GM18511 (cell line): ENCODE results near the gene CELSR2.
A peak's percentile ranks its signal among the peaks of the same experiment; 100 is the strongest.

Experiments
- ATAC-seq: cut with Tn5 transposase; IDR thresholded peaks from one replicate; pipeline ENCODE4 v1.9.1; 2021; ENCODE audit warnings: mild to moderate bottlenecking, moderate library complexity; ENCODE audit not compliant: unreplicated experiment

CELSR2 gene

DNA sequence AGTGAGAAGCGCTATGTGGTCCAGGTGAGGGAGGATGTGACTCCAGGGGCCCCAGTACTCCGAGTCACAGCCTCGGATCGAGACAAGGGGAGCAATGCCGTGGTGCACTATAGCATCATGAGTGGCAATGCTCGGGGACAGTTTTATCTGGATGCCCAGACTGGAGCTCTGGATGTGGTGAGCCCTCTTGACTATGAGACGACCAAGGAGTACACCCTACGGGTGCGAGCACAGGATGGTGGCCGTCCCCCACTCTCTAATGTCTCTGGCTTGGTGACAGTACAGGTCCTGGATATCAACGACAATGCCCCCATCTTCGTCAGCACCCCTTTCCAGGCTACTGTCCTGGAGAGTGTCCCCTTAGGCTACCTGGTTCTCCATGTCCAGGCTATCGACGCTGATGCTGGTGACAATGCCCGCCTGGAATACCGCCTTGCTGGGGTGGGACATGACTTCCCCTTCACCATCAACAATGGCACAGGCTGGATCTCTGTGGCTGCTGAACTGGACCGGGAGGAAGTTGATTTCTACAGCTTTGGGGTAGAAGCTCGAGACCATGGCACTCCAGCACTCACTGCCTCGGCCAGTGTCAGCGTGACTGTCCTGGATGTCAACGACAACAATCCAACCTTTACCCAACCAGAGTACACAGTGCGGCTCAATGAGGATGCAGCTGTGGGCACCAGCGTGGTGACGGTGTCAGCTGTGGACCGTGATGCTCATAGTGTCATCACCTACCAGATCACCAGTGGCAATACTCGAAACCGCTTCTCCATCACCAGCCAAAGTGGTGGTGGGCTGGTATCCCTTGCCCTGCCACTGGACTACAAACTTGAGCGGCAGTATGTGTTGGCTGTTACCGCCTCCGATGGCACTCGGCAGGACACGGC, 2.2 kb downstream of the CELSR2 start:
- ATAC-seq = no peak

DNA sequence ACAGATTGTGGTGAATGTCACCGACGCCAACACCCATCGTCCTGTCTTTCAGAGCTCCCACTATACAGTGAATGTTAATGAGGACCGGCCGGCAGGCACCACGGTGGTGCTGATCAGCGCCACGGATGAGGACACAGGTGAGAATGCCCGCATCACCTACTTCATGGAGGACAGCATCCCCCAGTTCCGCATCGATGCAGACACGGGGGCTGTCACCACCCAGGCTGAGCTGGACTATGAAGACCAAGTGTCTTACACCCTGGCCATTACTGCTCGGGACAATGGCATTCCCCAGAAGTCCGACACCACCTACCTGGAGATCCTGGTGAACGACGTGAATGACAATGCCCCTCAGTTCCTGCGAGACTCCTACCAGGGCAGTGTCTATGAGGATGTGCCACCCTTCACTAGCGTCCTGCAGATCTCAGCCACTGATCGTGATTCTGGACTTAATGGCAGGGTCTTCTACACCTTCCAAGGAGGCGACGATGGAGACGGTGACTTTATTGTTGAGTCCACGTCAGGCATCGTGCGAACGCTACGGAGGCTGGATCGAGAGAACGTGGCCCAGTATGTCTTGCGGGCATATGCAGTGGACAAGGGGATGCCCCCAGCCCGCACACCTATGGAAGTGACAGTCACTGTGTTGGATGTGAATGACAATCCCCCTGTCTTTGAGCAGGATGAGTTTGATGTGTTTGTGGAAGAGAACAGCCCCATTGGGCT, 3.0 kb downstream of the CELSR2 start:
- no peak for ATAC-seq

DNA sequence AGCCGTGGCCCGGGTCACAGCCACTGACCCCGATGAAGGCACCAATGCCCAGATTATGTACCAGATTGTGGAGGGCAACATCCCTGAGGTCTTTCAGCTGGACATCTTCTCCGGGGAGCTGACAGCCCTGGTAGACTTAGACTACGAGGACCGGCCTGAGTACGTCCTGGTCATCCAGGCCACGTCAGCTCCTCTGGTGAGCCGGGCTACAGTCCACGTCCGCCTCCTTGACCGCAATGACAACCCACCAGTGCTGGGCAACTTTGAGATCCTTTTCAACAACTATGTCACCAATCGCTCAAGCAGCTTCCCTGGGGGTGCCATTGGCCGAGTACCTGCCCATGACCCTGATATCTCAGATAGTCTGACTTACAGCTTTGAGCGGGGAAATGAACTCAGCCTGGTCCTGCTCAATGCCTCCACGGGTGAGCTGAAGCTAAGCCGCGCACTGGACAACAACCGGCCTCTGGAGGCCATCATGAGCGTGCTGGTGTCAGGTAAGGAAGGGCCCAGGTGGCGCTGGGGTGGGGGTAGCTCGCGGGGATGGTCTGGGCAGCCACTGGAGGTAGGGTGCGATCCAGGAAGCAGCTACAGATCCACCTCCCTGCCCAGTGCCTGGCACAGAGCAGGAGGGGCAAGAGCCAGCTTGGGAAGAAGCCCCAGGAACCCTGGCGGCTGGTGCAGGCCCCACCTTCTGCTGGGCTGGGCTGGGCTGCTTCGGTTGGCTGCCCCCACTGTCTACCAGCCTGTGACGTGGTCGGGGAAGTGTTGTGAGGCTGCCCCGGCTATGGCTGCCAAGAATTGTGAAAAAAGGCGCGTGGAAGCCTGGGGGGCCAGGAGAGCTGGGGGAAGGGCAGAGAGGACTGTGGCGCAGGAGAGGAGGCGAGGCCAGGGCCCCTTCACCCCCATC, 3.8 kb downstream of the CELSR2 start:
- no peak for ATAC-seq

DNA sequence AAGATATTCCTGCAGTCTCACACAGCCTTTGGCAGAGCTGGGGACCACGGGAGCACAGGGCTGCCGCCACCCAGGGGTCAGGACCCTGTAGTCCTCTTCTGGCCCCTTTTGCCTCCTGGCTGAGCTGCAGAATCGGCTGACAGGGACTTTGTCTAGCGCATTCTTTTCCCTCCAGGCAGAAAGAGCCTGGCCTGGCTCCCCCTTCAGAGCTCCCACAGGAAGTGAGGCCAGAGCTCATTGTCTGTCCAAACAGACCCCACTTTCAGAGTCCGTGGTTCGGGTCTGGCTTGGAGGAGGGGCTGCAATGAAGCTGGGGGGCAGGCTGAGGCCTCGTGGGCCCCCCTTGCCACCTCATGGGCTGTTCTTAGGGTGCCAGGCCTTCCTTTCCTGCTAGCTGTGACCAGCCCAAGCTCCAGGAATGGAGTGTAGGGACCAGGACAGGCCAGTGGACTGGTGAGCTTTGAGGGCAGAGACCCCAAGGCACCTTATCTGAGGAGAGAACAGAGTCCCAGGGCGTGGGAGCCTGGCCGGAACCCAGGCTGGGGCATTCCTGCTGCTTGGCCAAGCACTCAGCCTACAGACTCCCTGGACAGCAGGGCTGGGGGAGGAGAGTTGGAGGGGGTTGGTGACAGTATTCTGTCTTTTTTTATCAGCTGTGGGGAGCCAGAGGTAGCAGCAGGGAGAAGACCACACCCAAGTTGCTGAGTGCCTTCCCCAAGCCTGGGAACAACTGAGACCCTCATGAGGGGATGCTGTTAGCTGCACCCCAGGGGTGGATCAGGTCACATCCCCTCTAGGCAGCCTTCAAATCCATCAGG, 4.7 kb downstream of the CELSR2 start:
- no peak for ATAC-seq

DNA sequence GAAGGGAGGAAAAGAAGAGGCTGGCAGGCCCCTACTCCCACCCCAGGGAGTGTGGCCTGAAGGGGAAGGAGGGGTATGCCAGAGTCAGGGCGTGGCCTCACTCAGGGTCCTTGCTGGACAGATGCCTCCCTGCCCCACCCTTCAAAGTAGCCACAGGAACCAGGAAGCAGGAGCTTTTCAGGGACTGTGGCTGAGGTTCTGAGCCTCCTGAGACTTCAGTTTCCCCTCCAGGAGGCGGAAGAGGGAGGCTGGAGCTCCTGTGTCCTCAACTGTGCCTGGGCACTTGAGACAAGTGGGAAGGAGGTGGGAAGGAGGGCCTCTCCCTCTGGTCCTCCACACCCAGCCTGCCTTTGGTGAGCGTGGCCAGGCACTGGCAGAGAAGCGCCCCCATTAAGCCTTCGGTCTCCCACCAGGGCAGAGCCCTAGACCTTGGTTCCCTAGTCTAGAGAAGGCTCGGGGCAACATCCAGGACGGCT, 5.3 kb downstream of the CELSR2 start:
- no peak for ATAC-seq

DNA sequence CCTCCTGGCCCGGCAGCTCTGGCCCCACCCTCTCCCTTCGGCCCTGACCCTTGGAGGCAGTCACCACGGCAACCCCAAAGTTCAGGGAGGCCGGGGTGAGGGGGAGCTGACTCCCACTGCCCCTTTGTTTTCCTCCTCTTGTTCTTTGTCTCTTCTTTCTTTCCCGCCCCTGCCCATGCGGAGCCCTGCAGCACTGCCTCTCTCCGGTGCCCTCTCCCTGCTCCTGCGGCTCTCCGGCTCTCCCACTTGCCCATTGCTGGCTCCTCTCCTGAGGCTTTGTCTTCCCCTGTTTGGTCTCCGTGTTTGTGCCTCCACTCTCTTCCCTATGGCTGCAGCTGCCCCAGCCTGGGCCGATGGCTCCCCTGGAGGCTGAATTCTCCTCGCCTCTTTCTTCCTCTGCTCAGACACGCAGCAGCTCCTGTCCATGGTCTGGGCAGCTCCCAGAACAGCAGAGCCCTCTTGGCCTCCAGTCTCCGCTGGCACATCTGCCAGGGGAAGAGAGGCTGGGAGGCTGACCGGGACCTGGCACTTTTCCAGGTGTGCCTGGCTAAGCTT, 5.8 kb downstream of the CELSR2 start:
- no peak for ATAC-seq

DNA sequence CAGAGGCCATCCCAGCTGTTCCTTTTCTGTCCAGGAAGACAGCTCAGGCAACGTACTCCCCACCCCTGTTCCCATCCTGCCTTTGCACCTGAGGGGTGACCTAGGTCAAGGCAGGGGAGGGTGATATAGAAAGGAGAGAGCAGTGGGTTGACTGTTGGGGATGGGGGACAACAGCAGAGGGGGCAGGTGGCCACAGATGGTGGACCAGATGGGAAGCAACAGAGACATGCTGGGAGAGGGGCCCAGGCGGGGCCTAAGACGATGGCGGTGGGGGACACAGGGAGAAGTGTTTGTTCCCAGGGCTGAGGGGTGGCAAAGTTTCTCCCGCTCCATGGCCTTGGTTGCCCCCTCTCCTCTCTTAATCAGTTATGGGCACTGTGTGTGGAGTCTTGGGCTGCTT, 6.3 kb downstream of the CELSR2 start:
- ATAC-seq = no peak

DNA sequence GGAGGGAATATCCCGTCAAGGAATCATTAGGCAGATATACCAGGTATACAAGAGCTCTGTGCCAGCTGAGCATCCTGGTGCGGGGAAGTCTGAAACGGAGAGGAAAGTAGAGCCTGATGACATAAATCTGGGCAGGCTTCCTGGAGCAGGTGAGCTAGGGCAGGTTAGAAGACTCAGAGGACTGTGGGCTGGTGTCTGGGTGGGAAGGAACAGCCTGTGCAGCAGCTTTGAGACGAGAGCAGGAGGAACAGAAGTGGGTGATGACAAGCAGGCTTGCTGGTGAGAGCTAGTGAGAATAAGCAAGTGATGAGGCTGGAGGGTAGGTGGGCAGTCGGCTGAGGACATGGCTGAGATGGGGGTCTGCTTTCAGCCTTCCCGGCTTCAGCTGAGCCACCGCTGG, 6.7 kb downstream of the CELSR2 start:
- ATAC-seq = no peak

DNA sequence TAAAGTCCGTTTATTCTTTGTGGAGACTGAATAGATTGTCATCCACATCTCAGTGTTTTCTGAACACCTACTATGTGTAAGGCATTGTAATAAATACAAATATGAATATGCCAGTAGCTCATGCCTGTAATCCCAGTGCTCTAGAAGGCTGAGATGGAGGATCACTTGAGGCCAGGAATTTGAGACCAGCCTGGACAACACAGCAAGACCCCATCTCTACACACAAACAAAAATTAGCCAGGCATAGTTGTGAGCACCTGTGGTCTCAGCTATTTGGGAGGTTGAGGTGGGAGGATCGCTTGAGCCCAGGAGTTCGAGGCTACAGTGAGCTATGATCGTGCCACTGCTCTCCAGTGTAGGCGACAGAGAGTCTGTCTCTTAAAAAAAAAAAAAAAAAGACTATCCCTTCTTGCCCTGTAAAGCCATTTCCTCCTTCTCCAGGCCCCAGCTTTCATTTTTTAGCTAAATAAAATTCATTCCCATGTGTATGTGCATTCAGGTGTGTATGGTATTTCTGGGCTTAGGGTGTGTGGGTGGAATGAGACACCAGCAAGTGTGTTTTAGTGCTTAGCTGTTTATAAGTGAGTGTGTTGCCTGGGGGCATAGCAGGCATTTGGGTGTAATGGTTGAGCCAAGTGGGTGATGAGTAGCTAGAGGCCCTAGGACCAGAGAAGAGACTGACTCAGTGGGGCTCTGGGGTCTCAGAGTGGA, 7.8 kb downstream of the CELSR2 start:
- ATAC-seq = no peak

DNA sequence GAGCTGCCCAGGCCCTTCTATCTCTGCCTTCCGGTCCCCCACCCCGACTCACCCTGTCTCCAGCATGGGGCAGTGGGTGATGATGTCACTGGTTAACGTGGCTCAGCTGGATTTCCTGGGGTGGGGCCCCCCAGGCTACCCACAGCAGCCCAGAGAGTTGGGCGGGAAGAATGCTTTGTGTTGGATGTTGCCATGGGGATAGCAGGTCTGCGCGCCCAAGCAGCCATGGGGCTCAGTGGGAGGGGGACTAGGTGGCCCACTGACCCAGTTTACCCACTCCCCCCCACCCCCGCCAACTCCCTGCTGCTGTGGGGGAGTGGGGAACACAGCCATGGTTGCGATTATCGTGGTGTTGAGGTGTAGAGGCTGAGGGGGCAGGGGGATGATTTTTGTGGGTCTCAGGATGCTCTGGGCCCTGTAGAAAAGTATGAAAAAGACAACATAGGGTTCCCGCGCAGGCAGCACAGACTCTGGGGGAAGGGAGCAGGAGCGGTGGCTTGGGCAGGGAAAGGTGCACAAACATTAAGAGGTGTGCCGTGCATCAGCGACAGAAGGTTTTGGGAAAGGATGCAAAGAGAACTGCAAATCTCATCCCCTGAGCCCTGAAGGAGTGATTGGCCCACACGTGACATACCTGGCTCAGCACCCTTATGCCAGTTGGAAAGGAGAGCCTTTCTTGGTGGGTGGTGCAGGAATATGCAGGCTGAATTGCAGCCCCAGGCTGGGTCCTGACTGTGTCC, 8.5 kb downstream of the CELSR2 start:
- no peak for ATAC-seq

DNA sequence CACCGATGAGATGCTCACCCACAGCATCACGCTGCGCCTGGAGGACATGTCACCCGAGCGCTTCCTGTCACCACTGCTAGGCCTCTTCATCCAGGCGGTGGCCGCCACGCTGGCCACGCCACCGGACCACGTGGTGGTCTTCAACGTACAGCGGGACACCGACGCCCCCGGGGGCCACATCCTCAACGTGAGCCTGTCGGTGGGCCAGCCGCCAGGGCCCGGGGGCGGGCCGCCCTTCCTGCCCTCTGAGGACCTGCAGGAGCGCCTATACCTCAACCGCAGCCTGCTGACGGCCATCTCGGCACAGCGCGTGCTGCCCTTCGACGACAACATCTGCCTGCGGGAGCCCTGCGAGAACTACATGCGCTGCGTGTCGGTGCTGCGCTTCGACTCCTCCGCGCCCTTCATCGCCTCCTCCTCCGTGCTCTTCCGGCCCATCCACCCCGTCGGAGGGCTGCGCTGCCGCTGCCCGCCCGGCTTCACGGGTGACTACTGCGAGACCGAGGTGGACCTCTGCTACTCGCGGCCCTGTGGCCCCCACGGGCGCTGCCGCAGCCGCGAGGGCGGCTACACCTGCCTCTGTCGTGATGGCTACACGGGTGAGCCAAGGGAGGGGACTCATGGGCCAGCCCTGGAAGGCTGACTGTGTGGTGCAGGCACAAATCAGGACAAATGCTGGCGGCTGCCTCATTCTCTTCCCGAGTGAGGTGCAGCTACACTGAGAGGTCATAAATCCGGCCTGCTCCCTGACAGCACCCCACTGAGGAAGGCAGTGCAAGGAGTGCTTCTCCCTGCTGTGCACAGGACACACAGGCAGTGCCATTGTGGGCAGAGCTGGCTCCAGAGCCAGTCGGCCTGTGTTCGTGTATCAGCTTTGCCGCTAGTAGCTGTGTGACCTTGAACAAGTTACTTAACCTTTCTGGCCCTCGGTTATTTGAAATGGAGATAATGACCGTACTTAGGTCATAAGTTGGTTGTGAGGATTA, 9.4 kb downstream of the CELSR2 start:
- ATAC-seq = no peak

DNA sequence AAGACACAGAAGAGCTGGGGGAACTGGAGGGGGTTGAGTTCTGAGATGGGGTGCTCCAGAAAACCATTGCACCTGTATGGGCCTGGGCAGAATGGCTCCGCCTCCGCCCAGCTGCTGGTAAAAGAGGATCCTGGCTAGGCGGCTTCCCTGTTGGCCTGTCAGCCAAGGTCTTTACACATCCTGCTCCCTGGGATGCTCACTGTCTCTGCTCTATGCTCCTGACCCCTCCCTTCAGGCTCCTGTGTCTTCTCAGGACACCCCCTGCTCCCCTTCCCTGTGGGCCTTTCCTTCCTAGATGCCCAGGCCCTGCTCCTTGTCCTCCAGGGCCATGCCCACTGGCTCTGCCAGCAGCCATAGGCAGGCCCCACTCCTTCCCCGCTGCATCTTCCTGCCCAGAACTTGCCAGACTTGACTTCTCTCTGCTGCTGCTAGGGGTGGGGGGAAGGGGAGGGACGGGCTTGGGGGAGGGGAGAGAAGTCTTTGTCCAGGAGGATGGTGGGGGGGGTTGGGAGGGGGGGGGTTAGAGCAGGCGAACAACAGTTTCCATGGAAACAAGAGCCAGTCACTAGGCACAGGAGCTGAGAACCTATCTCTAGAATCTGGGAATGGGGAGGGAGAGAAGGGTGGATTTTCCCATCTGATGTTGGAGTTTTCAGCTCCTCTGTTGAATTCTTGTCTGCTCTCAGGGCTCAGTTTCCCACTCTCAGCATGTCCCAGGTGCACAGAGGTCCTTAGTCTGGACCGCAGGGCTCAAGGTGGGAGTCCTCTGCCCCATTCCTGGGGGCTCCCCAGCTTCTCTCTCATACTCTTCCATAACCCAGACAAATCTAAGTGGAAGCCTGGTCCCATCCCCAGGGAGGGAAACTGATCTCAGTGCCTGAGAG, 10.6 kb downstream of the CELSR2 start:
- ATAC-seq = no peak

DNA sequence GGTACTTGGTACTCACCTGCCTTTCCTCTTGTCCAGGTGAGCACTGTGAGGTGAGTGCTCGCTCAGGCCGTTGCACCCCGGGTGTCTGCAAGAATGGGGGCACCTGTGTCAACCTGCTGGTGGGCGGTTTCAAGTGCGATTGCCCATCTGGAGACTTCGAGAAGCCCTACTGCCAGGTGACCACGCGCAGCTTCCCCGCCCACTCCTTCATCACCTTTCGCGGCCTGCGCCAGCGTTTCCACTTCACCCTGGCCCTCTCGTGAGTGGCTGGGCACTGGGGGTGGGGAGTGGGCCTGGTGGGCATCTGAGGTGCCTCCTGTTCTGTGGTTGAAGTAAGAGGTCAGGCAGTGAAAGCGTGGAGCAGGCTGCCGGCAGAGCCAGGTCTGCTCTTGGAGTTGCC, 11.7 kb downstream of the CELSR2 start:
- no peak for ATAC-seq

DNA sequence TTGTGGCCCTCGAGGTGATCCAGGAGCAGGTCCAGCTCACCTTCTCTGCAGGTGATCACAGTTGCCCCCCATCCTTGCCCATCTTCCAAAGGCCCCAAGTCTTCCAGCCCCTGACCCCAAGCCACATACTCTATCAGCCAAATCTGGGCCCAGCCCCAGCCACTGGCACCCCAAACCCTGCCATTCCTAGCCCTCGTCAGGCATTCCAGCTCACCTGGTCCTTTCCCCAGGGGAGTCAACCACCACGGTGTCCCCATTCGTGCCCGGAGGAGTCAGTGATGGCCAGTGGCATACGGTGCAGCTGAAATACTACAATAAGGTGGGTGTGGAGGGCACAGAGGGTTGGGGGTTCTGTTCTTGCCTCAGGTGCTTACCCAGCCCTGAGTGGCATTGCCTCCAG, 12.2 kb downstream of the CELSR2 start:
- ATAC-seq = no peak

DNA sequence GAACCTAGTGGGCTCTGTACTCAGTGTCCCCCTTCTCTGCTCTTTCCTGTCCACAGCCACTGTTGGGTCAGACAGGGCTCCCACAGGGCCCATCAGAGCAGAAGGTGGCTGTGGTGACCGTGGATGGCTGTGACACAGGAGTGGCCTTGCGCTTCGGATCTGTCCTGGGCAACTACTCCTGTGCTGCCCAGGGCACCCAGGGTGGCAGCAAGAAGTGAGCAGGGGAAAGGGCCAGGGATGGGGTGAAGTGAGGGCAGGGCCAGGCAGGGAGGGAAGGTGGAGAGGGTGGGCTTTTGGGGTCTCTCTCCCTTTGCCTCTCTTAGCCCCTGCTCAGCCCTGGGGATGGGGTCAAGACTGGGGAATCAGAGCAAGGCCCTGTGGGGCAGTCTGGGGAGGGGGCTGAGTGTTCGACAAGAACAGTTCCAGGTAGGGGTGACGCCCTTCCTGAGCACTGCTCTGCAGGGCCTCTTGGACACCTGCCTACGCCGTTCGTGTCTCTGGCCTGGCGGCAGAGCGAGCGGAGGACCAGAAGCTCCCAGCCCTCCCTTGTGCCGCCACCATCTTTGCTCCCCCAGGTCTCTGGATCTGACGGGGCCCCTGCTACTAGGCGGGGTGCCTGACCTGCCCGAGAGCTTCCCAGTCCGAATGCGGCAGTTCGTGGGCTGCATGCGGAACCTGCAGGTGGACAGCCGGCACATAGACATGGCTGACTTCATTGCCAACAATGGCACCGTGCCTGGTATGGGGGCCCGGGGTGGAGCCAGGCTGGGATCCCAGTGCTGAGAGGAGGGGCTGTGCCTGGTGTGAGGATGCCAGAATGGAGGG, 13.1 kb downstream of the CELSR2 start:
- no peak for ATAC-seq

DNA sequence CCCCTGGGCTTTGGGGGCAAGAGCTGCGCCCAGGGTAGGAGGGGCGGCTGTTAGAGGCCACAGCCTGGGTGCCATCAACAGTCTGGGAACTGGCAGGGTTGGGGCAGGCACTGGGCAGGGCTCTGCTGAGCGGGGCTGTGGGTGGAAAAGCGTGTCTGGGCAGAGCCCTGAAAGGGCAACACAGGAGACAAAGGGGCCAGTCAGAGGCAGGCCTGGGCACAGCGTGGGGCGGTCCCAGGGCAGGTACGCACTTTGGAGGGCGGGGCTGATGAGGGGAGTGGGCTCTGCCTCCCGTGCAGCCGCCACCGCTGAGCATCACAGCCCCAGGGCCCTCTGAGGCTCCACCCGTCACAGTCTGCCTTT, 13.9 kb downstream of the CELSR2 start:
- peak; percentile 32 for ATAC-seq
